ENCODE results near the gene RPS18.

RPS18 gene

DNA sequence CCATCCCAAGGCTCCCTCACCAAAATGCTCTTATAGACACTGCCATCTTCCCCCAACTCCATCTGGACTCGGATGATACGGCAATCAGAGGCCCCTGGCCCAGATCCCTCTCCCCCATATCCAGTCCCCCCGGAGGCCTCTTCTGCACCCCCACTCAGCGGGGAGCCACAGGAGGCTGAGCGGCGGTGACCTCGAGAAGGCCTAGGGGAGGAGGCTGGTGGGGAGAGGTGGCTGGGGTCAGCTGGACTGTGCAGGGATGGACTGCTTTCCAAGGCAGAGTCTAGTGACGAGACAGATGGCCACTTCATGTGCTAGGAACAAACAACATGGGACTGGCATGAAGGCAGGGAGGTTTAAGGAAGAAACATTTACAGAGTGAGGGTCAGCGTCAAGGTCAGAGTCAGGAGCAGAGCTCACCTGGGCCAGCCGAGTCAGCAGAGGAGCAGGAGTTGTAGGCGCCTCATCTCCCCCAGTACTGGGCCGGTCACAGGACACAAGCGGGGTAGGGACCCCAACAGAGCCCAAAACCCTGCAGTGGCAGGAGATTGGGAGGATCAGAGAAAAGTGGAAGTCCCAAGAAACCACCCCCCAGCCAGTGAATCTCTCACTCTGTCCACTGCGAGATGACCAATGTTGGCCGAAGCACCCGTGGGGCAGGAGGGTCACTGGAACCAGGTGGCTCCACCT is 21.3 kb downstream of the RPS18 start:
- no peak for DNase-seq

DNA sequence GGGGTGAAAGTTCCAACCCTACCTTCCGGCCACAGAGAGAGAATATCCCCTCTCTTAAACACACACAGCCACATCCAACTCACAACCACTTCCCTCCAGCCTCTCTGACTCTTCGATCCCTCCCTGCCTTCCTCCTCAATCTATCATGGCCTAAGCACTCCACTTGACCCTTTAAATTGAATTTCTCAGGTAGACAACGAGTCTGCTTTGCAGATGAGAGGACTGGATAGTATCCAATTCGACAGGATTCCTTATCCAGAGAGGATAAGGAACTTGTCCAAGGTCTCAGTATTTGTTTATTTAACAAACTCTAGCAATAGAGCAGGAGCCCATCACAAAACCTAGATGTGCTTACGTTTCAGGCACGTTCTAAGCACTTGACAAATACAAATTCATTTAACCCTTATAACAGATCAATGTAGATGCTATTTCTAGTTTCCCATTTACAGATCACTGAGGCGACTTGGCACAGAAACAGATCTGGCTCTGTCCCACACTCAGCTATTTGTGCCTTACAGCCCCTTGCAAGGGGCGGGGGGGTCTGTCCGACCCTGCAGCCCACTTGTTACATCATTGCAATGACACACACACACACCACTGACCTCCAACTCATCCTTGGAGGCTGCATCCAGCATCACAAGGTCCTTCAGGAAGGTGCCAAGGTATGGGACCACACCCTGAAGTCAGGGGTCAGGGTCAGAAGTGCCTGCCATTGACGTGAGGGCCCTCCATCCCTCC is 22.4 kb downstream of the RPS18 start:
- no peak for DNase-seq

- DNase-seq = no peak
Measured at GRCh38 chr6:33295621-33296369, 23.9 kb downstream of the RPS18 start.

GRCh38 chr6:33296797-33297405 is 25.0 kb downstream of the RPS18 start:
- no peak for DNase-seq

DNA sequence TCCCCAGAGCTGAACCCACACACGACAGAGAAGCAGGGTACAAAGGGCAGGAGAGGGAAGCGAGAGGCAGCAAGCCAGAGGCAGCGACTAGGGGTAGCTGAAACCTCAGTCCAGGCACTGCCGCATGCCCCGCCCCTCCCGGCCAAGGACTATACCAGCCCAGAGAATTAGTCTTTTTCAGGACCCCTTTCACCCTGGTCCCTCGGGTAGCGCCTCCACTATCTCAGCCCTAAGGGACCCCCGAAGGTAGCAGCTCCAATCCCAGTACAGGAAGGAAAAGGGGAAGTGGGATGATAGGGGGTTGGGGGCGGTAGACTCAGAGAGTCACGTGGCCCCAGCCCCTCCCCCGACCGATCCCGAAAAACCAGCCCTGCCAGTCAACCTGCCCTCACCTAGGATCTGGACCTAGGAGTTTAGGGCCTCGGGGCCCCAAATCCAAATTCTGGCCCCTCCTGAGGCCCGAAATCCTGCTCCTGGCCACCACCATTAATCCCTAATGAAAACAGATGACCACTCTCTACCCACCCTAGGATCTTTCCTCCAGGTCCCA is 25.6 kb downstream of the RPS18 start:
- peak in 1 of 2 experiments; percentile 74 for DNase-seq

DNA sequence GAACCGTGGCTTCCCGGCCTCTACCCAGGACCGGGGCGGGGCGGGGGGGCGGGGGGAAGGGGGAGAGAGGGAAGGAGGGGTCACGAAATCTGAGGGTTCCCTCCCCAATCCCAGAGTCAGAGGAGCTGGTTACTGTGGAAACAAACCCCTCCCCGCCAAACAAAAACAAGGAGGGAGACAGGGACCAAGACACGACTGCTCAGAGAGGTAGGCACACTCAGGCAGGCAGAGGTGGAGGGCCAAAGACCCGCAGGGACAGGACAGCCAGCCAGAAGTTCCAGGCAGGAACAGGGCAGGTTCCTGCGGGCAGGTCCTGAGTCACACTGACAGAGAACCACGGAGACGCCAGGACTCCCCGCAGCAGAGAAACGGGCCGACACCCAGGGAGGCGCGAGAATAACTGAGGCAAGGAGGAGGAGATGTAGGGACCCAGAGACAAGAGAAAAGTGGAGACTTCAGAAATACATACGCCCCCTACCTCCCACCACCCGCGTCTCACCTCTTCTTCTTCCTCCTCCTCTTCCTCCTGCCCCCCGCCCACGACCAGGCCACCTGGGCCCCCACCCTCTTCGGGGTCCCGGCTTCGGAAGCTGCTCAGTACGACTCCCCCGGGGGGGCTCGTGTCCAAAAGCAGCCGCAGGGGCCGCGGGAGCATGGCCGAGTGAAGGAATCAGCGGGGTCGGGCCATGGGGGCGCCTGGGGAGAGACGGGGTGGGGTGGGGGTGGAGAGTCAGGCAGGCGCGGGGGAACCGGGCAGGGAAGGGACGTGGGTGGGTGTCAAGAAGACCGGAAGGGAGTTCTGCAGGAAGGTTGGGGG is 26.3 kb downstream of the RPS18 start:
- peak; percentile 84 to 93 for DNase-seq

DNA sequence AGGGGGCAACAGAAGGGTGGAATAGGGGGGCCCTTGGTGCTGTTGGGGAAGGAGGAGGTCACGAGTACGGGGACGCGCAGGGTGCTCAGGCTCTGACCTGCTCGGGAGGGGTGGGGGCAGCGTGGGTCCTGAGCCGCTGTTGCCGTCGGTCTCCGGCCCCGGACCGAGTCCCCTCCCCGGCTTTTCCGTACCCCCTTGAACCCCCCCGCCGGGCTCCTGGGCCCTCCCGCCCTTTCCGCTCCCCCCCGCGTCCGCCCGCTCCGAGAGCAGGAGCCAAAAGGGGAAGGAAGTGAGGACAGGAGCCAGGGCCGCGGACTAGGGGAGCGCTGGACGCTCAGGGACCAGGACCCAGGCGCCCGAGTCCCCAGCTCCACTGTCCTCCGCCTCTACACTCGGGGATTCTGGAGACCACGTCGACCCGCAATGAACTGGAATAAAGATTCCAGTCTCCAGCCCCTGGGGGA is 26.9 kb downstream of the RPS18 start, which contains the start of gene RGL2:
RGL2 (minus strand) TSS at position 170 of the 464 bp plus-strand sequence. CDS start 332 bp downstream, outside the sequence.
- DNase-seq = peak in 1 of 2 experiments; percentile 80

- peak; percentile 73 to 92 for DNase-seq
Measured at GRCh38 chr6:33299237-33299944, 27.5 kb downstream of the RPS18 start.

DNA sequence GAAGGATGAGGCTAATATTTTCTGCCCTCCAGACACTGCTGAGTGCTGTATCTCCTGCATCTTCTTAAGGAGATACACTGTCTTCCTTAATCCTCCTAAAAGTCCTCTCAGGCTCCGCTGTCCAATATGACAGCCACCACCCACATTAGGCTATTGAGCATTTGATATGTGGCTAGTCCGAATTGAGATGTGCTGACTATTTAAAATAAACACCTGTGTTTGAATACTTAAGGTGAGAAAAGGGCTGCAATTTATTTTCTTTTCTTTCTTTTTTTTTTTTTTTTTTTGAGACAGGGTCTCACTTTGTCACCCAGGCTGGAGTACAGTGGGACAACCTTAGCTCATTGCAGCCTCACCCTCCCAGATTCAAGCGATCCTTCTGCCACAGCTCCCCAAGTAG is 30.0 kb downstream of the RPS18 start:
- no peak for DNase-seq

DNA sequence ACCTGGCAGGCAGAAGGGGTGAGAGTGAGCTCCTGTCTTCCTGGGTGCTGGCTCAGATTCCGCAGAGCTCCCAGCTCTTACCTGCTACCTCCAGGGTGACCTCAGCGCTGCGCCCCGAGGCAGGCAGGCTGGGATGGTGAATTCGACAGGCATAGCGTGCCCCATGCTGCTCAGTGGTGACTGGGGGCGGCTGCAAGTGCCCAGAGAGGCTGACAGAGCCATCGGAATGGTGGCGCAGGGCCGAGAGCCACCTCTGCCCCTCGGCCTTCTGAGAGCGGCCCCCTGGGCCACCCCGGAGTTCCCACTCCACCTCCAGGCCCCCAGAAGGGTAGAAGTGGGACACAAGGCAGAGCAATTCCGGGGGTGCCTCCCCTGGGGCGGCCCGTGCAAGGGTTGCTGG is 32.3 kb downstream of the RPS18 start:
- no peak for DNase-seq

DNA sequence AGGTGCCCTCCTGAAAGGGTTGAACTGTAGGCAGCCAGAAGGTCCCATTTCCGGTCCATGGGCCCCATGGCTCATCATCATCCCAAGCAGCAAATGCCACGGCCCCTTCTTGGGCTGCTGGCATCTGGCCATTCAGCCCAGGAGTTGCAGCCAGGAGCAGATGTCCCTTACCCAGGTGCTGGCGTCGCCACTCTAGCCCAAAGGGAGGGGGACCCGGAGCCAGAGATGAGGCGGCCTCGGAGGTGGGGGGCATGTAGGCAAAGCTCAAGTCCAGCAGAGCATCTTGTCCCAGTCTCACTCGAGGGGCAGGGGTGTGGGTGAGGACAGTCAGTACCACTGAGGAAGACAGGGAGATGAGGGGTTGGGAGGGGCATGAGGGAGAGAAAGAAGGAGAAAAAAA is 33.2 kb downstream of the RPS18 start:
- DNase-seq = no peak

- no peak for DNase-seq
Measured at GRCh38 chr6:33306356-33306755, 34.5 kb downstream of the RPS18 start.

- DNase-seq = peak; percentile 52 to 83
Measured at GRCh38 chr6:33312361-33313104, 40.7 kb downstream of the RPS18 start.

- peak in 1 of 2 experiments; percentile 32 for DNase-seq
Measured at GRCh38 chr6:33313105-33313708, 41.3 kb downstream of the RPS18 start.

DNA sequence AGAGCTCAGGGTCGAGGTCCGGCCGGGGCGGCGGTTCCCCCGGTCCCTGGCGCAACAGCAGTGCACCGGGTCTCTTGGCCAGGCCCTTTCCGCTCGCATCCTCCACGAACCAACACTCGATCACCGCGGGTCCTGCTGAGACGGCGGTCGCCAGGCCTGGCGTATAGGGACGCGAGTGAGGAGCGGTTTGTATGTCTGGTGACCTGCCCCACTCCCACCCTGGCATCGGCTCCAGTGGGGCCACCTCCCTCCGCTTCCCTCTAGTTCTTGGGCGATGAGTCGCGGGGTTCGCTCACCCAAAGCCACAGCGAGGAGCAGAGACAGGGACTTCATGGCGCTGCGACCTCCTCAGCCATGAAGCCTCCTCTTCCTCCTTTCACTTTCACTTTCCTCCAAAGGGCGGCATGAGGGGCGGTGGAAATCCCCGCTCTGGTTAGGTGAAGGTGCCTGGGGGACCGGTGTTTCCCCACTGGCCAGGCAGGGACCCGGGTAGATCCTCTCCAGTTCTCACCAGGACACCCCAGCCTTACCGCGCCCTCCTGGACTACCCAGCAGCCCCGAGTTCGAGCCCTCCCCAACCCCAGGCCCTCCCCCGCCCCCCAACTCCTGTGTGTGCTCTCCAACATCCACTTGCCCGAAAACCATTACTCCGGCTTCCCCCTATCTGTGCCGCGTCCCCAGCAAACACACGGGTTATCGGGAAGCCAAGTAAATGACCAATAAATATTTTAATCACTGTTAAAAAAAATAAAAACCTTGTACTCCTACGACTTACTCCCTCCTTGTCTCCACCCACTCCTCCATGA is 42.0 kb downstream of the RPS18 start, which contains the start of gene TAPBP:
TAPBP (minus strand) TSS at position 370 of the 806 bp plus-strand sequence; CDS start at position 333, 37 bp downstream.
- peak in 1 of 2 experiments; percentile 75 for DNase-seq

- peak; percentile 80 to 89 for DNase-seq
Measured at GRCh38 chr6:33314515-33314942, 42.7 kb downstream of the RPS18 start.

DNA sequence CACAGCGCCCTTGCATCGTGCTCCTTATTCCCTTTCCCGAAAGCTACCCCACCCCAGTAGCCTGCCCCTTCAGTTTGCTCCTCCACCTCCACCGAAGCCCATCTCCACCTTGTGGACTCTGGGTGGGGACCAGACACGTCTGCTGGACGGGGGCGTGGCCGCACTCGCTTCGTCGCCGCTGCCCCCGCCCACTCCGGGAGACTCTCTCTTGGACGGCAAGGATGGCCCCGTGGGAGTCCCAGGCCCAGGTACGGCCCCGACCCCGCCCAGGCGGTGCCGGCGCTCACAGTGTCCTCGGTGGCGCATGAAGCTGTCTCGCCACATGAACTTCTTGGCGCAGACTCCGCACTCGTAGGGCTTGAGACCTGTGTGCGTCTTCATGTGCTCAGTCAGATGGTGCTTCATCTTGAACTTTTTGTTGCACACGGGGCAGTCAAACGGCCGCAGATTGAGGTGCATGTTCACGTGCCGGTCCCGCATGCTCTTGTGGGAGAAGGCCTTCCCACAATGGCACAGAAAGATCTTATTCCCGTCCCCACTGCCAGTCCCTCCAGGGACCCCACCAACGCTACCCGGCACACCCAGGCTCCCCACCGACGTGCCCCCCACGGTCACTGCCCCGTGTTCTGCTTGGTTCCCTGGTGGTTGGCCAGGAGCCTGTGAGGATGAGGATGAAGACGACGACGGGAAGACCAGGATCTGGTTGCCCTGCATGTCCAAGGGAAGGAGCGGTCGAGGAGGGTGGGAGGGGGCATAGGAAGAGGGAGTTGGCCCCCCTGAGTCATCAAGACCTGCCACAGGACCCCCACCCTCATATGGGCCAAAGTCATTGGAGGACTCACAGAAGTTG is 43.3 kb downstream of the RPS18 start:
- peak in 1 of 2 experiments; percentile 50 for DNase-seq
